HUDEP-2 (cell line): Measurements from ENCODE around the gene UPF1.
"Not testable (repeated sequence)": the region's sequence is repeated elsewhere in the genome, so short reads cannot be mapped to it uniquely, and the experiment has no call there.

Experiments used
- DNase-seq, 76 experiments: peaks; one replicate each; lab custom pipeline; 2025; ENCODE audit not compliant: unreplicated experiment in 76 of 76; lab: John Stamatoyannopoulos, UW

Gene UPF1

GRCh38 chr19:18895038-18895823 is 63.5 kb downstream of the UPF1 start:
- DNase-seq: peak in 51 of 76 experiments; percentile 10 to 67 (median 42)

GRCh38 chr19:18895824-18896341 is 64.1 kb downstream of the UPF1 start, which contains the start of gene CERS1:
Gene CERS1 (minus strand): TSS chr19:18896158. CDS start chr19:18896072, 86 bp downstream.
- DNase-seq: no peak

DNA sequence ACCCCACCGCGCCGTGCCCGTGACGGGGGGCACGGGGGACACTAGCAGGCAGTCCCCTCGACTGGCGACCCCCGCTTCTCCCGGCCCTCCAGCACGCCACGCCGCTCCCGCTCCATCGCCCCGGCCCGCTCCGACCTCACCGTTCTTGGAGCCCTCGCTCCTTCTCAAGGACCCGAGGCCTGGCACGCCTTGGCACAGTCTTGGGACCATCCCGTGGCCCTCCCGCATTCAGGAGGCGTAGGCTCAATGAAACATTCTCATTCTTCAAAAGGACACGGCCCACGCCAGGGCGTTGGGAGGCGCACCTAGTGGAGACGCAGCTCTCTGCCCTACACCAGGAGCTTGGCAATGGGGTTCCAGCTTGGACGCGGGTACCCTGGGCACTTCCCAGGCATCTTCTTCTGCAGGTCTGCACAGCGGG is 64.7 kb downstream of the UPF1 start:
- peak in 4 of 76 experiments; percentile 3 to 31 (median 16) for DNase-seq

DNA sequence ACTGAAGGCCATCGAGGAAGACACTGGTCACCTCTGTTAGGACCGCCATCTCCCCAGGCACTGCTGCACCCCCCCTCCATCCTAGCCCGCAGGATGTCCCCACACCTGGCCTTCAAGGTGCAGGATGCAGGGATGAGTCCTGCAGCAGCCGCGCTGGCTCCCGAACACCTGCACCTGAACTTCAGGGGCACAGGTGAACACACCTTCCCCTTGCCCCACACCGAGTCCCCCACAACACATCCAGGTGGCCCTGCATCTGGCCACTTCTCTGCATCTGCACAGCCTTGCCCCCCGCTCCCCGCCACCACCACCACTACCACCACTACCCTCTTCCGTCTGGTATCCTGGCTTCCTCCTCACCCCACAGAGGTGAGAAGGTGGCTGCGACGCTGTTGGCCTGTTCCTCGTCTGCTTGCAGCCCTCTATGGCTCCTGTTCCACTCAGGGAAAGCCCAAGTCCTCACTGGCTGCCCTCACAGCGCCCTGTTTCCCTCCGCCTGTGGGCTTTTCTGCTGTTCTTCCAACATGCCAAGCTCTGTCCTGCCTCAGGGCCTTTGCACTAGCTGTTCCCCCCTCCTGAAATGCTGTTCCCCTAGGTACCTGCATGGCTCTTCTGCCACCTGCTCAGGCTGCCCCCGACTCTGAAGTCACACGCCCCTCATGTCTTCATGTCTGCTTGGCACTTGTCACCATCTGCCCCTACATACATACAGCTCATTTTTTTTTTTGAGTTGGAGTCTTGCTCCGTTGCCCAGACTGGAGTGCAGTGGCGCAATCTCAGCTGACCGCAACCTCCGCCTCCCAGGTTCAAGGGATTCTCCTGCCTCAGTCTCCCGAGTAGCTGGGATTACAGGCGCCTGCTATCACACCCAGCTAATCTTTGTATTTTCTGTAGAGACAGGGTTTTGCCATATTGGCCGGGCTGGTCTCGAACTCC is 65.6 kb downstream of the UPF1 start:
- DNase-seq: no peak

- peak in 18 of 76 experiments; percentile 12 to 50 (median 24) for DNase-seq
These were observed 66.4 kb downstream of the UPF1 start for GRCh38 chr19:18898081-18898606.

DNA sequence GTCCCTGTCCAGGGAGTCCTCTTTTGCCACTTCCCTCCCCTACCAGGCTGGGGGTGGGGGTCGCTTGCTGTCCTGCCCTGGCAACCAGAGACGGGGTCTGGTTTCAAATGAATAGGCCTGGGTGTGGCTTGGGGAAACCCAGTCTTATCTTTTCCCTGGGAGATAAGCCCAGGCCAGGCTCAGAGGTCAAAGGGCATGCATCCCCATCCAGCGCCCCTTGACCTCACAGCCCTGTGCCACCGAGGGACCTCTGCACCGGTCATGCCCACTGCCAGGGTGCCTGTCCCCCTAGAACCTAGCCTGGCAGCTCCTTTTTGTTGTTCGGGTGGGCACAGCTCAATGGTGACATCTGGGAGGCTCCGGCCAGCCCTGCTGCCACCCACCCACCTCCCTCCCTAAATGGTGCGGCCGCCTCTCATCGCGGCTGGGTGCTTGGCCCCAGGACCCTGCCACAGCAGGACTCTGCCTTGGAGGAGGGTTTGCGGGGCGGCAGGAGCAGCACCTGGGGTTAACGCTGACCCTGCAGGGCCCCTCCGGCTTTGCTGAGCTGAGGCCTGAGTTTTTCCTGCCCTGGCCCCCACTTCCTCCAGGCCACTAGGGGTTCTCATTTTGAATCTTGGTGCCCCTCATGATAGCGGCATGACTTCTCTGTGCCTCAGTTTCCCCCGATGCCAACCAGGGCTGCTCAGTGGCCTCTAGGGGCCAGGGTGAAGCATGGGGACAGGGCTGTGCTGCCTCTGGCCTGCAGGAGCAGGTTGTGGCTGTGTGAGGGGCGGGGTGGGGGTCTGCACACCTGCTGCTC is 67.0 kb downstream of the UPF1 start:
- peak in 1 of 76 experiments; percentile 14 for DNase-seq

- no peak for DNase-seq
These were observed 68.1 kb downstream of the UPF1 start for GRCh38 chr19:18899624-18900560.

GRCh38 chr19:18900700-18901481 is 69.1 kb downstream of the UPF1 start:
- DNase-seq: no peak

DNA sequence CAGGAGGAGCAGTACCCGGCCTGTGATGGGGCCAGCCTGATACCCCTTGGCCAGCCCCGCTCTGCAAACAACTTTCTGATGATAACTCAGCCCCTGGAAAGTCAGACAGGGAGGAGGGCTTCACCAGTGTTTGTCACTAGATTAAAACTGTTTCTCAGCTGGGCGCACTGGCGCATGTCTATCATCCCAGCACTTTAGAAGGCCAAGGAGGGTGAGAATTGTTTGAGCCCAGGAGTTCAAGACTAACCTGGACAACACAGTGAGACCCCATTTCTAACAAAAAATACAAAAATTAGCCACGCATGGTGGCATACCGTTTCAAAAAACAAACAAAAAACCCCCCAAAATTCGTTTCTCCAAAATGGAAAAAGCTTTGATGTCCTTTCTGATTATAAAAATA is 69.7 kb downstream of the UPF1 start:
- no peak for DNase-seq

DNA sequence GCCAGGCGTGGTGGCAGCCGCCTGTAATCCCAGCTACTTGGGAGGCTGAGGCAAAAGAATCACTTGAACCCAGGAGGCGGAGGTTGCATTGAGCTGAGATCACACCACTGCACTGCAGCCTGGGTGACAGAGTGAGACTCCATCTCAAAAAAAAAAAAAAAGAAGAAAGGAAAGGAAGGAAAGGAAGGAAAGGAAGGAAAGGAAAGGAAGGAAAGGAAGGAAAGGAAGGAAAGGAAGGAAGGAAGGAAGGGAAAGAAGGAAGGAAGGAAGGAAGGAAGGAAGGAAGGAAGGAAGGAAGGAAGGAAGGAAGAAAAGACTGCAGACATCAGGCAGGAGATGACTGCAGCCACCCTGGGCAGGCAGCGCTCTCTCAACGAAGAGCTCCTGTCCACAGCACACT is 70.8 kb downstream of the UPF1 start:
- not testable (repeated sequence) for DNase-seq

DNA sequence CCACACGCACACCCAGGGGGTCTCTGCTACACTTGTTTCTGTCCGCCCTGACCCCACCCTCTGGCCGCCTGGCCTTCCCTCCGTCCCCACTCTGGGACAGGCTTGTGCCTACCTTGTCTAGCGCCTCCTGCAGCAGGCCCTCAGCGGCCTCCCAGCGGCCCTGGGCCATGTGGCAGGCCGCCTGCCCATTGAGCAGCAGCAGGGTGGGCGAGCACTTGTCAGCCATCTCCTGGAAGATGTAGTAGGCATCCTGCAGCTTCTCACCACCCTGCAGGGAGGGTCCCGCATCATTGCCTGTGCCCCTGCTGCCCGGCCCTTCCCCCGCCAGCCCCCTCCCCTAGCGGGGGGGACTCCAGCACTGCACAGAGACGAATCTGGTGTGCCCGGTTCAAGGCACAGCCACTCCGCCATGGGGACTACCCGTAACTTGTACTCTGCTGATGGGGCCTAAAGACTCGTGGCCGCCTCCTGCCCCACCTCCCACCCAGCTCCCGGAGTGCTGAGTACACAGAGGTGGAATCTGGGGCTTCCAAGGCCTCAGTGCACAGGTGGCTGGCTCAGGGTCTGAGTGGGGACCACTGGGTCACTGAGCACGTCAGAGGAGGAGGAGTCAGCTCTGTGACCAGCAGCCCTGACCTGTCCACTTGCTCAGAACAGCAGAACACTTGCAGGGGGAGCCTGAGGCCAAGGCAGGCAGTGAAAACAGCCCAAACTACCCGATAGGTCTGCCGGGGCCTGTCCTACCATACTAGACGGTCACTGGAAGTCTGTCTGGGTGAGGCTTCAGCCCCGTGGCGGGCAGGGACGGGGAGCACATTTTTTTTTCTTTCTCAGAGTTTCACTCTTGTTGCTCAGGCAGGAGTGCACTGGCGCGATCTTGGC is 71.6 kb downstream of the UPF1 start:
- no peak for DNase-seq

GRCh38 chr19:18904334-18905057 is 72.7 kb downstream of the UPF1 start:
- DNase-seq: no peak

- DNase-seq: no peak
These were observed 73.3 kb downstream of the UPF1 start for GRCh38 chr19:18905058-18905456.

DNA sequence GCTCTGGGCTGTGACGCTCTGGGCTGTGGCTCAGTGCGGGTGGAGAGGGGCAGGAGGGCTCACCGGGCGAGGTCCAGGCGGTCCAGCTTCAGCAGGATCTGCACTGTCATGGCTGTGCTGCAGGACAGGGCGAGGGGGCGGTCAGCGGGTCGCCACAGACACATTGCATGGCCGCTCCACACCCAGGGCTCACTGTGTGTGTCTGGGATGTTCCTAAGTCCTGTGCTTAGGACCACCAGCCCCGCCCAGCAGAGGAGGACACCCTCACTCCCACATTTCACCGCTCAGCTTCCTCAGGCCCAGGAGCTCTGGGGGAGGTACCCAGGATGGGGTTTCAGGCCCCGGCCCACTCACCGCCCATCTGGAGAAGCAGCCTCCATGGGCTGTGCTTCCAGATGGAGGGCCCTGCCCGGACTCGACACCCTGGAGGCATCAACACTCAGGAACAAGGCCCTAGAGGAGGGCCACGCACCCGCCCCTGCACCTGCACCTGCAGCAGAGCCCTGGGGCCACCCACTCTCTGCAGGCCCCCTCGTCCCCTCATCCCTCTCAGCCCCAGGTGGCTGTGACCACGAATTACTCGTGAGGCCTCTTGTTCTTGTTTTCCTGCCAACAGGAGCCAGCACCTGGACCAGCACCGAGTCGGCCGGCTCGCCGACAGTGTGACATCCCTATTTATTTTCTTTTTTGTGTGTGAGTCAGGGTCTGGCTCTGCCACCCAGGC is 73.9 kb downstream of the UPF1 start:
- DNase-seq: no peak

GRCh38 chr19:18906605-18907519 is 75.1 kb downstream of the UPF1 start:
- DNase-seq: no peak
